Measurements from ENCODE around the gene ARHGEF12.

The ARHGEF12 gene

DNA sequence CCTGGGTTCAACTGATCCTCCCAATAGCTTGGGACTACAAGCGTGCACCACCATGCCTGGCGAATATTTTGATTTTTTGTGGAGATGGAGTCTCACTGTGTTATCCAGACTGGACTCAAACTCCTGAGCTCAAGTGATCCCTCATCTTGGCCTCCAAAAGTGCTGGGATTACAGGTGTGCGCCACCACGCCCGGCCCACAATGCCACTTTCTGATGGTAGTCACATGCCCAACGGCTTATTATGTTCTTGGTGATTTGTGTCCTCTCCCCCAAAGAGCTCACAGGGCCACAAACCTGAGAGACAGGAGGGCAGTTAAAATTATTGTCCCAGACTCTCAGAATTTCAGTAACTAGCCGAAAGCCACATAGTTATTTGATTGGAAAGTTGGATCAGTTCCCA is 185.0 kb downstream of the ARHGEF12 start:
- DNase-seq: no peak

- no peak for DNase-seq
Measured at GRCh38 chr11:120522021-120522420, 185.8 kb downstream of the ARHGEF12 start.

GRCh38 chr11:120522736-120523135 is 186.5 kb downstream of the ARHGEF12 start:
- no peak for DNase-seq

- DNase-seq: no peak
Measured at GRCh38 chr11:120523196-120523595, 187.0 kb downstream of the ARHGEF12 start.

- no peak for DNase-seq
Measured at GRCh38 chr11:120524536-120525085, 188.4 kb downstream of the ARHGEF12 start.

DNA sequence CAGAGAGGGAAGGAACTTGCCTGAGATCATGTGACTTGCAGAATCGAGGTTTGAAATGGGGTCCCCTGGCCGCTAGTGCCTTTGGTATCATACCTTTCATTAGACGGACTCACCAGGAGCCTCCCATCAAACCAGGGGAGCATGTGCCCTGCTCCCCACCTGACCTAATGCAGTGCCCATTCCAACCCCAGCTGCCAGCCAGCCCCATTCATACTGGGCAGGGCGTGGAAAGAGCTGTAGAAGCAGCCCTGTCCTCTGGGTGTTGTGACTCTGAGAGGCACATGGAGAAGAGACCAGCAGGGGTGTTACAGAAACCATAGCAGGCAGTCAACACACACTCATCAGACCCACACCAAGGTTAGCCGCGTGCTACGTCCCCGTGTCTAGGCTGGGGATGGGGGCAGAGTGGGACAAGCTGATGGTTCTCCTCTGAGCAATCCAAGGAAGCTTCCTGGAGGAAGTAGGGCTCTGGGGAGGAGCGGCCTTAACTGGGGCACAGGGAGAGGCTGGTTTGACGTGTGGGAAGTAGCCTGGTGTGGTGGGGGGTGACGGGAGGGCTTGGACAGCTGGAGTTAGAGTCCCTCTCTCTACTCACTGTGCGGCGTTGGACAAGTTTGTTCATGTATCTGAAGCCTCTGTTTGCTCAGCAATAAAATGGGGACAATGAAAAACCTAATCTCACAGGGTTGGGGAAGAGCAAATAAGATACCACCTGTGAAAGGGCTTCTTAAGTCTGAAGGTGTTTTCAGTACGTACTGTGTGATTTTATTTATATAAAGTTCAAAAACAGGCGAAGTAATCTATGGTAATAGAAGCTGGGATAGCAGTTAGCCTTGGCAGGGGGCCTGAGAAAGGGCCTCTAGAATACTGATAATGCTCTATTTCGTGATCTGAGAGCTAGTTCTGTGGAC is 189.3 kb downstream of the ARHGEF12 start:
- no peak for DNase-seq

GRCh38 chr11:120526241-120526640 is 190.0 kb downstream of the ARHGEF12 start:
- no peak for DNase-seq

DNA sequence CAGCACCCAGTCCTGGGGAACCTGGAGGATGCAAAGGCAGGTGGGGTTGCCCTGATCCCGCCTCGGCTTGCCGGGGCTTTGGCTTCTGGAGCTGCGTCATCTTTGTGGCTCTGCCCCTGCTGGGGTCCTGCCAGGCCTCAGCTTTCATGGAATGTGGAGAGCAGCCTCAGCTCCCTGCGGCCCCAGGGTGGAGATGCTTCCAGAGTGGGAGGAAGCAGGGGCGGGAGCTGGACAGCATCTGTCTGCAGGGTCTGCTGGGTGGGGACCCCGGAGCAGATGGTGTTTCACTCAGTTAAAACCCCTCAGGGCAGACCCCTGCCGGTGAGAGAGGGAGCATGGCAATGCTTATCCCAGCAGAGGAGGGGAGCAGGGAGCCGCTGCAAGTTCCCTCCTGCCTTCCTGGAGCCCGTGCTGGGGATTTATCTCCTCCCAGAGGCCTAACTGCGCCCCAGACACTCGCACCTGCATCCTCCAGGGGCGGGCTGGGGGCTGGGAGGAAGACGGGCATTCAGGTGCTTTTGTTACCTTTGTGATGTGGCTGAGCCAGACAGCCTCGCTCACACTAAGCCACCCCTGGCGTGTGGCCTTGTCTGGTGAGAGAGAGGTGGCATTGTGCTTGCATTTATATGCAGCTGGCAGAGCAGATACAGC is 191.0 kb downstream of the ARHGEF12 start:
- DNase-seq: peak; percentile 56

GRCh38 chr11:120528749-120529148 is 192.5 kb downstream of the ARHGEF12 start:
- DNase-seq: no peak

- no peak for DNase-seq
Measured at GRCh38 chr11:120529214-120529613, 193.0 kb downstream of the ARHGEF12 start.

DNA sequence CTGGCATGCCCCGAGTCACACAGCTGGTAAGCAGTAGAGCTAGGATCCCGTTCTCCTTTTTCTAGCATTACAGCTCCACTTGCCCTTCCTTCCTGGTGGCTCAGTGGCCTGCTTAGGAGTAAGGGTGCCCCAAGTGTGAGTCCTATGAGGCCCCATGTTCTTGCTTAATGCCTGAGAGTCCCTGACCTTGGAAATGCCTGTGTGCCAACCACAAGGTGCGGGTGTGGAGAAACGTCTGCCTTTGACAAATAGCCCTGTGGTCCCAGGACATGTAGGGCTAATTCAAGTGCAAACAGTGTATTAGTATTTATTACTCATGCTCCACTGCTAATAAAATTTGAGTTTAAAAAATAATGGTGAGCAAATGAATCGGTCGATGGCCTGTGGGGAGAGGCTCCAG is 193.7 kb downstream of the ARHGEF12 start:
- DNase-seq: no peak

- DNase-seq: peak; percentile 65
Measured at GRCh38 chr11:120532082-120532831, 196.0 kb downstream of the ARHGEF12 start.

- peak; percentile 51 for DNase-seq
Measured at GRCh38 chr11:120532832-120533196, 196.6 kb downstream of the ARHGEF12 start.

- DNase-seq: no peak
Measured at GRCh38 chr11:120536091-120536796, 200.0 kb downstream of the ARHGEF12 start.

DNA sequence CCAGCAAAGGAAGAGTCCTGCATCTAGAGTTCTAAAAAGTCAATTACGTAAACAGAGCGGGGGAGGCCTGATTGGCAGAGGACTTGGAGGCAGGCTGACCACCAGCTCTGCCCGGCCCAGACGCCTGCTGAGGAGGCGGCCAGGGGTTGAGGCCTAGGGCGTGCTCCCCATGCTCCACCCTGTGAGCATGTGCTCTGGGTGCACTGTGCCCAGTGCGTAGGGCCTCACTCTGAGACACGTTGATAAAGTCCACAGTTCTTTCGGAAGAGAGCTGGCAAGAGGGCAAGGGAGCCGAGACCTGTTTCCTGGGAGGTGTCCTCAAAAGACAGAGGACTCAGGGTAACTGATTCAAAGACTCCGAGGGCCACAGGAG is 200.6 kb downstream of the ARHGEF12 start:
- no peak for DNase-seq

DNA sequence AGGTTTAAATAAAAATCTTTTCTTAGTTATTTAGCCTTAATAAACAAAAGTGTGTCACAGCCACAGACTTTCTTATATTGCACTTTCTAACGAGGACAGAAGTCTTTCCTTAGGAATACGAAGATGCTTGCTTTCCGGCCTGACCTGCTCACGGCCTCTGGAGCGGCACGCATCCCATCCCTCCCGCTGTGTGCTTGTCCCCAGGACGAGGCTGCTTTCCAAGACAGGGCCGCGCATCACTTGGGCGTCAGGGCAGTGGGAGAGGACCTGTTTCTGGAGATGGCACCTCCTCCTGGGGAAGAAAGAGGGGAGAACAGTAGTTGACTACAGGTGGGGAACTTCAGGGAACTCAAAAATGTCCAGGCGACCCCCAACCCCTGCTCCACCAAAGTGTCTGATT is 201.8 kb downstream of the ARHGEF12 start:
- no peak for DNase-seq

- DNase-seq: no peak
Measured at GRCh38 chr11:120538707-120539106, 202.5 kb downstream of the ARHGEF12 start.

All from fibroblast of skin of right quadriceps (primary cell).